GM19468 (cell line): Measurements from ENCODE around the gene GLI3.

ENCODE experiments used
- ATAC-seq: cut with Tn5 transposase; IDR thresholded peaks from one replicate; pipeline ENCODE4 v1.9.1; 2021; ENCODE audit warnings: mild to moderate bottlenecking, moderate library complexity, moderate number of reproducible peaks; ENCODE audit not compliant: unreplicated experiment; ENCODE audit errors: extremely low read depth

The GLI3 gene

GRCh38 chr7:41981046-41982040 is 255.7 kb downstream of the GLI3 start:
- no peak for ATAC-seq

GRCh38 chr7:41979834-41980307 is 257.1 kb downstream of the GLI3 start:
- no peak for ATAC-seq

- no peak for ATAC-seq
Measured at GRCh38 chr7:41978858-41979257, 258.2 kb downstream of the GLI3 start.

- no peak for ATAC-seq
Measured at GRCh38 chr7:41977661-41978060, 259.3 kb downstream of the GLI3 start.

GRCh38 chr7:41977151-41977651 is 259.8 kb downstream of the GLI3 start:
- no peak for ATAC-seq

- no peak for ATAC-seq
Measured at GRCh38 chr7:41976411-41976810, 260.6 kb downstream of the GLI3 start.

GRCh38 chr7:41975849-41976248 is 261.2 kb downstream of the GLI3 start:
- ATAC-seq, result no peak

GRCh38 chr7:41974870-41975557 is 262.0 kb downstream of the GLI3 start:
- ATAC-seq, result no peak

- no peak for ATAC-seq
Measured at GRCh38 chr7:41973202-41973730, 263.7 kb downstream of the GLI3 start.

- no peak for ATAC-seq
Measured at GRCh38 chr7:41972776-41973175, 264.2 kb downstream of the GLI3 start.

GRCh38 chr7:41972270-41972669 is 264.7 kb downstream of the GLI3 start:
- no peak for ATAC-seq

- ATAC-seq, result no peak
Measured at GRCh38 chr7:41971640-41972187, 265.3 kb downstream of the GLI3 start.

- no peak for ATAC-seq
Measured at GRCh38 chr7:41970941-41971340, 266.1 kb downstream of the GLI3 start.

- ATAC-seq, result no peak
Measured at GRCh38 chr7:41969561-41970105, 267.4 kb downstream of the GLI3 start.

- ATAC-seq, result no peak
Measured at GRCh38 chr7:41967156-41967555, 269.9 kb downstream of the GLI3 start.

GRCh38 chr7:41965951-41966505 is 271.0 kb downstream of the GLI3 start:
- ATAC-seq, result no peak

GRCh38 chr7:41964849-41965745 is 271.9 kb downstream of the GLI3 start:
- ATAC-seq, result no peak

- no peak for ATAC-seq
Measured at GRCh38 chr7:41964183-41964753, 272.7 kb downstream of the GLI3 start.
